ENCODE results near the gene CPNE5.
"Not testable (repeated sequence)": the region's sequence is repeated elsewhere in the genome, so short reads cannot be mapped to it uniquely, and the experiment has no call there.

CPNE5 gene

DNA sequence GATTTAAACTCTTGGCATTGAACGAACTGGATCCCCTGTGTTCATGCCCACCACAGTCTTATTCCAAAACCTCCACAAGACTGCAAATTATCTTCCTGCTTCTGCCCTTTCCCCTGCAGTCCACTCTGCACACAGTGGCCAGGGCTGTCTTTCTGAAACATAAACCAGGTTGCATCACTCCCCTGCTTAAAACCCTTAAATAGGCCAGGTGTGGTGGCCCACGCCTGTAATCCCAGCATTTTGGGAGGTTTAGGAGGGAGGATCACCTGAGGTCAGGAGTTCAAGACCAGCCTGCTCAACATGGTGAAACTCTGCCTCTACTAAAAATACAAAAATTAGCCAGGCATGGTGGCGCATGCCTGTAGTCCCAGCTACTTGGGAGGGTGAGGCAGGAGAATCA is 26.2 kb downstream of the CPNE5 start:
- not testable (repeated sequence) for DNase-seq

DNA sequence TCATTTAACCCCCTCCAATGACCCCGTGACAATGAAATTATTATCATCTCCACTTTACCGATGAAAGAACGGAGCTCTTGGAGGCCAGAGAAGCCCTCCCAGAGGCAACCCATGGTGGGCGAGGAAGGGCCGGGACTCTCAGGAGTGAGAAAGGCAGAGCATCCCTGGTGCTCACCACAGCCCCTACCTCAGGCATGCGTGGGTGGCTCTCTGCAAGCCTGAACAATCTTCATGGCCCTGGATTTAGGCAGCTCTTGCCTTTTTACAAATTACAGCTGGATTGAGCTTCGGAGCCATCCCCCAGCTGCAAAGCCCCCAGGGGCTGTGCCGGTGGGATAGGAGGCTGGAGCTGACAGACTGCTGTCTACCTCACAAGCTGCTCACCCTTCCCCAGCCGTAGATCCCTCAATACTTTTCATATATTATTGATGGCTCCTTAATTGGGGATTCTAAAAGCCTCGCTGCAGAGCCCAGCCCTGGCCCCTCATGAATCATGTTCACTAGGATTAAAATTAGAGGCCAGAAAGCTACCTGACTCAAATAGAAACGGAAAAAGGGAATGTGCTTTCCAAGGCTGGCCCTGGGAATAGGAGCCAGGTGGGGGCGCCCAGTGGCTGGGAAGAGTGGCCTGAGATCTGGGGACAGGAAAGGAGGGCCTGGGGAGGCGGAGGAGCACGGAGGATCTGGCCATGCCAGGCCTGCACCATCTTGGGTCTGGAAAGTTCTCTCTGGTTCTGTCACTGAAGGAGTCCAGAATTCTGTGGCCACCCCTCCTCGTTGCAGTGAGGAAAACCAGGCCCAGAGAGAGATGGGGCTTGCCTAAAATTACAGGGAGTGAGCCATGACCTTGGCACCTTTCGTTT is 29.1 kb downstream of the CPNE5 start:
- DNase-seq, result no peak

DNA sequence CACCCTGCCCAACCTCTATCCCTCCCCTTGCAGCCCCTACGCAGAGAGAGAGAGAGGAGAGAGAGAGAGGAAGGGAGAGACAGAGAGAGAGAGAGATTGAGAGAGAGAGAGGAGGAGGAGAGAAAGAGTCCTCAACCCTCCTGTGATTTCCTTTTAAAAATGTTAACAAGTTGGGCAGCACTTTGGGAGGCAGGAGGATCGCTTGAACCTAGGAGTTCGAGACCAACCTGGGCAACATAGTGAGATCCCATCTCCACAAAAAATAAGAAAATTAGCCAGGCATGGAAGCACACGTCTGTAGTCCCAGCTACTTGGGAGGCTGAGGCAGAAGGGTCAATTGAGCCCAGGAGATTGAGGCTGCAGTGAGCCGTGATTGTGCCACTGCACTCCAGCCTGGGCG is 30.1 kb downstream of the CPNE5 start:
- DNase-seq, result no peak

DNA sequence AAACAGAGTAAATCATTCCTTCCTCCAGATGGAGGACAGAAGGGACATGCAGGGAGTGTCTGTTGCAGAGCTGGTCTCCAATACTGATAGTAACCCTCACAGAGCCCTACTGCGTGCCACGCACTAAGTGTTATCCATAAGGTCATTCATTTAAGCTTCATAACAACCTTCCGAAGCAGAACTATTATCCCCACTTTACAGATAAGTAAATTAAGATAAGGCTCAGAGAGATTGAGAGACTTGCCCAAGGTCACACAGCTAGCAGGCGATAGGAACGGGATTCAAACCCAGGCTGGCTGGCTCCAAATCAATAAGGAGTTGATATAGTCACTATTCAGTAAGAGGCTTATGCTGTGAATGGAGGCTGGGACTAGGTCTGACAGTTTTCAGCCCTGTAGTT is 30.6 kb downstream of the CPNE5 start:
- DNase-seq, result no peak

DNA sequence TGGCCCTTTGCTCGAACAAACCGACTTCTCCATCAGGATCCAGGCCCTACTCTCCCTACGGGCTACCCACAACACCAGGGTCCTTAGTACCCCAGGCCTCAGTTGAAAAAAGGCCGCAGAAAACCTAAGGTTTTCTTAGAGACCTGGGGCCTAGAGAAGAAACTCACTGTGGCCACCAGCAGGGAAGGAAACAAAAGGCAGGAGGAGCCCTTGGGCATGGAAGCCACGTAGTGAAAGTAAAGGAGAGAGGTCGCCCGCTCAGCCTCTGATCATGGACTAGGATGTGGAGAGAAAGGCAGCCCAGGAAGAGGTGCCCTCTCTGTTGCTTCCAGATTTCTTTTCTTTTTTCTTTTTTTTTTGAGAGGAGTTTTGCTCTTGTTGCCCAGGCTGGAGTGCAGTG is 31.5 kb downstream of the CPNE5 start:
- no peak for DNase-seq

DNA sequence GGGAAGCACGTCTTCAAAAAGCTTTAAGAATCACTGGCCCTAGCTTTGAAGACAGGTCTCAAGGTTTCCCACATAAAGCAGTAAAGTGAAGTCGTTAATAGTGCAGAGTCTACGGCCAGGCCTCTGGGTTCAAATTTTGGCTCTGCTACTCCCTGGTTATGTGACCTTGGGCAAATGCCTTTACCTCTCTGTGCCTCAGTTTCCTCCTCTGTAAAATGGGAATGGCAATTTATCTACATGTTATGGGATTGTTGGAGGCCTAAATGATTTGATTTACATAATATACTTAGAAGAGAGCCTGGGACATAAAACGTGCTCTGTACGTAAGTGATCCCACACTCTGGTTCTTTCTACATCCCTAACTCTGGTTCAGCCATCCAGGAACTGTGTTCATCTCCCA is 32.1 kb downstream of the CPNE5 start:
- DNase-seq, result no peak

DNA sequence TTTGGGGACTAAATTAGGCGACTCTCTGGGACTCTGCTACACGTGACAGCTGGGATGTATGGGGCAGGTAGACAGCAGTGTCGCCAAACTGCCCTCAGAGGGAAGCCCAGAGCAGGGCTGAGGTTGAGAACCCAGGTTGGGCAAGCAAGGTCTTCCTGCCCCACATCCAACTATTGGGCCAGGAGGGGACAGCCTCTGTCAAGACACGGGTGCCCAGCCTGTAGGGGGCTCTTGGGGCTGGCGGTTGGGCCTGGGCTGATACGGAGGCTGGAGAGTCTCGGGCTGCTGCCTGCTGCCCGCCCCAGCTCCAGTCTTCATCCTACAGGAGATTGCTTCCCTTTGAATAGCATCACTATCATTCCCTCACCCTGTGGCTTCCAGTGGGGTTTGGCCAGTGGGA is 33.3 kb downstream of the CPNE5 start:
- no peak for DNase-seq

DNA sequence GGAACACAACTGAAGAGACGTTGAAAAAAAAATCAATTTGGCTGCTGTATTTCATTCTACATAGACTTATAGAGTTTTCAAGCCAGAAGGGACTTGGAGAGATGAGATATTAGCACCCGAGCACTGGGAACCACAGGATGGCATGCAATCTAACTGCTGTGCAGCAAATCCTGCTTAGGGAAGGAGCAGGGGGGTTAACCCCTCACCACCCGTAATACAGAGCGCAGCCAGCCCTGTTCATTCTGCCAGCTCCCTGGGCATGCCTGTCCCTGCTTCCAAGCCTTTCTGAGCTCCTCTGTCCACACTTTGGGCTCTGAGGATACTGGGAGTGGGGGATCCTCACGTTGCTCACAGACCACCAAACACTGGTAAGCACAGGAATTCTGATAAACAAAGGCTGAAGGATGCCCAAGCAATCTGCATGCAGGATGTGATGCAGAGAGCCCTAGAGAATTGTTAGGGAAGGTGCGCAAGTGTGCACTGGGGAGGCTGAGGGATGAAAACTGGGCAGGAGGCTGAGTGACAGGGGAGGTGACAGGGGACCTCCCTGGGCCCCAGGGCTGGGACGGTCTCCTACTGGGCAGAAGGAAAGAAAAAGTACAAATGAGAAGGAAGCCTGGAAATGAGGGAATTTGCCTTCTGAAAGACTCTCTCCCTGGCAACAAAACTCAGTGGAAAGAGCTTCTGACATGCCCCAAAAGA is 34.0 kb downstream of the CPNE5 start:
- DNase-seq, result no peak

DNA sequence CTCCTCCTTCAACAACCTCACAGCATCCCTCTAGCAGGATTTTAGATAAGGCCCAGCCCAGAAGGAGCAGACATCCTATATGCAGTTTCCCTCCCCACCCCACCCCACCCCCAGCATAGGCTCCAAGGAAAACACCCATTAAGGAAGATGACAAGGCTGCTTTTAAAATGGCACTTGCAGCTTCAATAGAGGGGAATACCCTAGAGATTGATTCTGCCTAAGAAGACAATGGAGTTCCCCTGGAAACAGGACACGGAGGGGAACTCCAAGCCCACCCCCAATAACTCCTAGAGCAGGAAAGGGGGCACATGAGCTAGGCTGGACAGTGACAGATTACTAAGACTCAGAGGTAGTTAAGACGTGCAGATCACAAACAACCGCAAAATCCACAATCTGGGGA is 34.7 kb downstream of the CPNE5 start:
- no peak for DNase-seq

DNA sequence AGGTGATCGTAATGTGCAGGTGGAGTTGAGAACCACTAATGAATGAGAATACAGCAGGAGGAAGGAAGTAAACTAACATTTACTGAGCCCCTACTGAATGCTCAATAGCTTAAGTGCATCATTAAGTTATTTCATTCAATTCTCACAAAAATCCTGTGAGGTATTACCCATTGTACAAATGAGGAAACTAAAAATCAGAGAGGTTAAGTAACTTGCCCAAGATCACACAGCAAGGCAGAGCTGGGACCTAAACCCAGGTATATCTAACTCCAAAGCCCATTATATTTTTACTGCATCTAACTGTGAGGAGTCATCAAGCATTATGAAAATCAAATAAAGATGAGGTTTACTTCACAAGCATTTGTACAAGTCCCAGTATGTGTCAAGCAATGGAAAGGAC is 35.3 kb downstream of the CPNE5 start:
- no peak for DNase-seq

DNA sequence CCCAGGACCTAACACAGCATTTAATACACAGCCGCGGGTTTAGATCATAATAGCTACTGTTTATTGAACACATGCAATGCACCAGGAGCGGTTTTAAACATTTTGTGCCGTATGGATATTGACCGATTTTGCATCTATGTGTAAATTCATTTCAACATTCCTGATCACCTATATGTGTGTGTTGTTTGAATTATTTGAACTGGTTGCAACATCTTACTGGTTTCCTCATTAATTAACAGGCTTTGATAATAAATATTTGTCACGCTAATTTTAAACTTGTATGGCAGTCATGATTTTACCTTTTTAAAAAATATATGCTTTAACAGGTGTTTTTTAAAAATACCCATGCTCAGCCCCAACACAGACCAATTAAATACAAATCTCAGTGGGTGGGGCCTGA is 35.8 kb downstream of the CPNE5 start:
- DNase-seq, result no peak

DNA sequence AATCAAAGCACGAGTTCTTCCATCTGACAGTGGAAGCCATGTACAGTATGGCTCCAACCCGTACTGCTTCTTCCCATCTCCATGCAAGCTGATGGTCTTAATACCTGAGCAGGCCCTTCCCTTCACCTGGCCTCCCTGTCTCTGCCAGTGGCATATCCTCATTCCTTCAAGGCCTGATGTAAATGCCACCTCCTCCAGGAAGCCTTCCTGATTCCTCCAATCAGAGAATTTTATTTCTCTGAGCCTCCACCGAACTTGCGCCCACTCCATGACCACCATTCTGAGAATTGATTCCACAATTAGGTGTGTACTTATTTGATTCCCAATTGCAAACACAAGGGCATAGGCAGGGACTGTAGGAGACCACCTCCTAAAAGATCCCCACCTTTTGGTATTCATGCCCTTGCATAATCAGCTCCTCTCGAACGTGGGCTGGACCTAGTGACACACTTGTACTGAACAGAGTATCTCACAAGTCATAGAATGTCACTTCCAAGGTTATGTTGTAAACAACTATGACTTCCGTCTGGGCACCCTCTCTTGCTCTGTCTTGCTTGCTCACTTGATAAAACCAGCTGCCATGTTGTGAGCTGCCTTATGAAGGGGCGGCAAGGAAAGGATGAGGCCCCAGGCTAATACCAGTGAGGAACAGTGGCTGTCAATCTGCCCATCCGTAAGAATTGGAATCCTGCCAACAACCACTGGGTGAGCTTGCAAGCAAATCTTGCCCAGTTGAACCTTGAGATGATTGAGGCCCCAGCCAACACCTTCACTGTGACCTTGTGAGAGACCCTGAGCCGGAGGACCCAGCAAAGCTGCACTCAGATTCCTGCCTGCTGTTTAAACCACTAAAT is 38.8 kb downstream of the CPNE5 start:
- no peak for DNase-seq

DNA sequence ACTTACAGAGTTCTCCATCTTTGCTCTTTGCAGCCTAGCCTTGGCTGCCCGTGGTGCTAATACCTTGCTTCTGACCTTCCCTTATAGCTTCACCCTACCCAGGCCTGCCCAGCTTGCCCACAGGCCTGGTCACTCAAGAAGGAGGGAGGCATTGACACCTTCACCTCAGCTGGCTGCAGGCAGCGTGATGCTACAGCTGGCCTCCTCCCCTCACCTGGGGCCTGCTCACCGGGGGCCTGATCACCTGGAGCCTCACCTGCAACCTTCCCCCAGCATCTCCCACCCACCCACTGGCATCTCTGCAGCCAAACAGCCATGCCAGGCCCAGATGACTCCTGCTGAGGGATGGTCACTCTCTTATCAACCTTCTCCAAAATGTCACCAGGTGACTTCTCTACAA is 40.4 kb downstream of the CPNE5 start:
- DNase-seq, result no peak

DNA sequence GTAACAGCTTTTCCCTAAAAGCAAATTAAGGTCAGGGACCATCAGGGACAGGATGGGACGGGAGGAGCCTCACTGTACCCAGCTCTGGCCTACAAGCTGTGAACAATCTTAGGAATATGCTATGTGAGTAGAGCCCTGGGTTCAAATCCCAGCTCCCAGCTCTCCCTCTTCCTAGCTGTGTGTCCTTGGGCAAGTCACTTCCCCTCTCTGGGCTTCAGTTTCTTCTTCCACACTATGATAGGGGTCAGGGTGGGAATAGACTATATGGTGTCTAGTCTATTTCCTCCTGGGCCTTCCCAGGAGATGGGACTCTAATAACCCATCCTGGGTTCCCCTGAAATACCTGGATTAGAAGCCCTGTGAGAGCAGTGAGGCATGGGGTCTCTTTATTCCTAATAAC is 41.6 kb downstream of the CPNE5 start:
- DNase-seq, result no peak

DNA sequence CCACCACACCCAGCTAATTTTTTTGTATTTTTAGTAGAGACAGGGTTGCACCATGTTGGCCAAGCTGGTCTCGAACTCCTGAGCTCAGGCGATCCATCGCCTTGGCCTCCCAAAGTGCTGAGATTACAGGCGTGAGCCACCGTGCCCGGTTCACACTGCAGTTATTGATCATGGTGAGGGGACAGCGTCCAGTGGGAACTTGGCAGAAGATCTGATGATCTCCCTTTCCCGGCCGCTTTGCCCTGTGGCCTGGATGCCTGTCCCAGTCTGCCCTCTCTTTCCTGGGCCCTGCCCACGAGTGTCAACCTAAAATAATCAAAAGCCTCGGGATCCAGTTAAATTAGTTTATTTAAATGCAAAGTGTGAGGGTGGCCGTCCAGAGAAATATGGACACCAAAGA is 42.2 kb downstream of the CPNE5 start:
- DNase-seq, result no peak

DNA sequence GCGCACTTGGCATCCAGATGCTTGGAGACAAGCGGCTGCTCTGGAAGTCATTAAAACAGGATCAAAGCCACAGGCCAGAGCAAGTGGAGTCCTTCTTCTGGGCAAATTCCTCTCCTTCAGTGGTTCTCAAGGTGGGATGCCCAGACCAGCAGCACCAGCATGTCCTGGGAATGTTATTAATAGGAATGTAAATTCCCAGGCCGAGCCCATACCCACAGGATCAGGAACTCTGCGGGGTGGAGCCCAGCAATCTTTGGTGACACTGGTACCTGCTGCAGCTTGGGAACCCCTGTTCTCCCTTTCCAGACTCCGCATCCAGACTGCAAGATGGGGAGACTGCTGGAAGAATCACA is 44.6 kb downstream of the CPNE5 start:
- DNase-seq, result no peak

DNA sequence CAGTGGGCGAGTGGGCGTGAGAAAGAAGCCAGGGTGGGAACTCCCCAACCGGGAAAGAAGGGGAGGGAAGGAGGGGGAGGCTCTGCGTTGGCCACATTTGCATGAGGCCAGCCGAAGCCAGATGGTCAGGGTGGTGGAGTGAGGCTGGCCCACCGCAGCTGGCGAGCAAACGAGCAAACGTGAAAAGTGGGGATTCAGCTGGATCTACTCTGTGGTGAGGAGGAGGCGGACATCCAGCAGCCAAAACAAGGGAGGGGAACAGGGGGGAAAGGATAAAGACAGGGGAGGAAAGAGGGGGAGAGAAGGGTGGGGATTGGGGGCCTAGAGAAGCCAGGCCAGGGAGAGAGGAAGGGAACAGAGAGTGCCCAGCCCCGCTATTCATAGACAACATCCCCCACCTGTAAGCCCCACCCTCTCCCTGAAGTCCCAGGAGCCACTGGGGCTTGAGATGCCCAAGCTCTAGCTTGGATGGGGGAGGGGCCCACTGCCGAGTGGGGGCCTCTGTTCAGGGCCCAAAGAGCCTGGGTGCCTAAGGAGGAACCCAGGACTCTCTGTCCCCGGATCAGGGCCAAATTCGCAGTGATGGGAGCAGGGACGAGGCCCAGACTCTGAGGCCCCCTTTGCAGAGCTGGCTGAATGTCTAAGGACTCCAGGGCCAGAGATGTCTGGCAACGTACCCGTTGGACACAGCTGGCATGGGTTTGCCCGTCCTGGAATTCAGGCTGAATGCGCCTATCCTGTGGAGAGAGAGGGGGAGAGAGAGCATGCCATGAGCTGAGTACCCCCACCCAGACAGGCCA is 45.1 kb downstream of the CPNE5 start:
- DNase-seq, result no peak

DNA sequence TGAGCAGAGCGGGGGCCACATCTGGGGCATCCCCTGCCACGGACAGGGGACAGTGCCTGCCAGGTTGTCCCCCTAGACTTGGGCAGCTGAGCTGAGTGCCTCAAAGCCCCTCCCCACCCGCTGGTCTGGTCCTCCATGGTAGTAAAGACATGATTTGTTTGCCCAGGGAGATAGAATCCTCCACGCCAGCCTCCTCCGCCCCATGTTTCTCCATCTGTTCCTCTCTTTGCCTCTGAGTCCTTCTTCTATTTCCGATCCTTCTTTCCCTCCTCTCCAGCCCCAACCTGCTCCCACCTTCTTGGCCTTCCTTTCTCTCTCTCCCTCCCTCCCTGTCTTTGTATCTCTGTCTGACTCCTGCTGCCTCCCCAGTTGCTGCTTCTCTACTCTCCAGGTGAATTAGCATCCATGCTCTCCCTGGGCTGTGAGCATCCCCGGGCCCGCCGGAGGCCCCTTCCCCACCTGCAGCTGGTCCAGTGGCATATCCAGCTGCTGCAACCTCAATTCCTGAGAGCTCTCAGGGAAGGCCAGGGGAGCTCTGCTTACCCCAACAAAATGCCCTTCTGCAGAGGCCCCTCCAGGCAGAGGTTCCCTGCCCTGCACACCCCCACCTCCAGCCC is 45.8 kb downstream of the CPNE5 start:
- DNase-seq, result no peak

DNA sequence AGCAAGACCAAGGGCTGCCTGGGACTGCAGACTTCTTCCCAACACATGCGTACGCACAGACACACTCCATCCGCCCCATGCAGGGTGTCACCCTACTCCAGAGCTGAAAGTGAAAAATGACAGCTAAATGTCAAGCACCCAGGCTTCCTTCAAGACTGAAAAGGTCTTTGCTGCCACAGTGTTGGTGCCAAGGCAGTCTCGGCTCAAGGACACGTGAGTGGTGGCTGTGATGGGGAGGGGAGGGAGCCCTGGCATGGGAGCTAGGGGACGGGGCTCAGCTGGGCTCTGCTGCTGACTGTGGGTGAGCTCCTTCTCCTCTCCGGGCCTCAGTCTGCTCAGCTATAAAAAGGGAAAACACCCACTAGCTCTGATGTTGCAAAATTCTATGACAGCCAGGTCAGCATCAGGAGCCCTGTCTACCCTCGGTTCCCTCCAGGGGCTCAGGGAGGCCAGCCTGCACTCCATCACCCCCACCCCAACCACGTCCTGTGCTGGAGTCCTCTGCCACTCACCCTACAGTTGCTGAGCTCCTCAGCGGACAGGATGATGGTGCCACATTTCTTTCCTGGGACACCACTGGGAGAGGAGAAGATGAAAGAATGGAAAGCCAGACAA is 47.6 kb downstream of the CPNE5 start:
- no peak for DNase-seq

DNA sequence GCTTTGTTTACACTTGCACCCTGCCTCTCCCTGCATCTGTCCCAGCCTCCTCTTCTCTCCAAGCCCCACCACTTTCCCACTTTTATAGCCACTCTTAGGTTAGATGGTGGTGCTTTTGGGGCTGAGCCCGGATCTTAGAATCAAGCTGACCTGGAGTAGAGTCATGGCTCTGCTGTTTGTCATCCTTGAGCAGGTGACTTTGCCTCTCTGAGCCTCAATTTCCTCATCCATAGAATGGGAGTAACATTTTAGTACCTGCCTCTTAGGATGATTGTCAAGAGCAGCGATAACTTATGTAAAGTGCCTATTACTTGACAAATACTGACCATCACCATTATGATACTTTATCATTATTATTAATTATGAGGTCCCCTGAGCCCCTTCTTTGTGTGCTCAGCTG is 48.2 kb downstream of the CPNE5 start:
- no peak for DNase-seq

DNA sequence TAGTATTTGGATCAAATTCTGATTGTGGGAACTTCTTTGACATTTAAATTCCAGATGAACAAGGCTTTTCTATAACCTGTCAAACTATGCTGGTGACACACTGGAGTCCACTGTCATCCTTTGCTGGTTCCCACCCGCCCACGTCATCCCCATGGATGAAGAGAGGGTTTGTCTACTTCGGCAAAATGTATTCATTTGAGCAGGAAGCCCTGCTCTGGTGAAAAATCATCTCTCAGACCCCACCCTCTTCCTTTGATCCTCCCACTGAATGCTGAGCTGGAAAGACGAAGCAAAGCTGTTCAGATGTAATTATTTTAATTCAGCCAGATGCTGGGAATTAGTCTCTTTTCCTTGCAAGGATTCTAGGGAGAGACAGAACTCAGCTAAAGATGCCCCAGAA is 50.5 kb downstream of the CPNE5 start:
- no peak for DNase-seq

DNA sequence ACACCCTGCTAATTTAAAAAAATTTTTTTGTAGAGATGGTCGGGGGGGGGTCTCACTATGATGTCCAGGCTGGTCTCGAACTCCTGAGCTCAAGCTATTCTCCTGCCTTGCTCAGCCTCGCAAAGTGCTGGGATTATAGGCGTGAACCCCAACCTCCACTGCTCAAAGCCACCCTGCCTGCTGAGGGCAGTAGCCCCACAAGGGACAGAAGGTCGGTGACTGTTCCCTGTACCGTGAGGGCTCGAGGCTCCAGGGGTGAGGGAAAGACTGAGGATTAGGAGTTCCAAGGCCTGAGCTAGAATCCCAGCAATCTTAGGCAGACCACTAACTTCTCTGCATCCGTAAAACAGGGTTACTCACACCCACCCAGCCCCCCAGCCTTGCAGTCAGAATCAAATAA is 51.1 kb downstream of the CPNE5 start:
- DNase-seq, result no peak
